Gastroesophageal sphincter (tissue), 4 donors: ENCODE measurements around the gene TMEM218. TPM values are rescaled to one million over a fixed set of nuclear protein-coding genes. Genes with fewer than 3 reads are reported as not detected.
"Not testable (repeated sequence)": the region's sequence is repeated elsewhere in the genome, so short reads cannot be mapped to it uniquely, and the experiment has no call there.

Experiments used
- ATAC-seq: fragments of 150-250 bp; one replicate; pipeline ENCODE4 v1.9.1; 2016; ENCODE audit warnings: mild to moderate bottlenecking, moderate library complexity
- H3K27ac ChIP-seq, 4 donors: fragments of 200-600 bp; sonication (generic) in 3 of 4; 1 replicate in 3 of 4; 2 replicates in 1 of 4; pipeline ENCODE4 v1.5.1; 2016 to 2019
- H3K27me3 ChIP-seq: fragments of 200-600 bp; sonication (generic); one replicate; pipeline ENCODE4 v1.5.1; 2019
- H3K36me3 ChIP-seq, 2 donors: fragments of 200-600 bp; sonication (generic); one replicate each; pipeline ENCODE4 v1.5.1; 2019; ENCODE audit warnings: control low read depth in 1 of 2
- H3K4me1 ChIP-seq, 3 donors: fragments of 200-600 bp; sonication (generic); 1 replicate in 2 of 3; 2 replicates in 1 of 3; pipeline ENCODE4 v1.5.1; 2016 to 2019; ENCODE audit warnings: control low read depth in 2 of 3
- H3K4me3 ChIP-seq, 2 donors: fragments of 200-600 bp; sonication (generic); one replicate each; pipeline ENCODE4 v1.5.1; 2019; ENCODE audit warnings: mild to moderate bottlenecking in 1 of 2, moderate library complexity in 1 of 2
- H3K9me3 ChIP-seq, 3 donors: fragments of 200-600 bp; sonication (generic); one replicate each; pipeline ENCODE4 v1.5.1; 2017 to 2019; ENCODE audit warnings: control low read depth in 2 of 3
- CTCF ChIP-seq, 4 experiments: fragments of 200-600 bp in 2 of 4; fragments of 450-650 bp in 2 of 4; sonication (generic) in 1 of 4; IDR thresholded peaks; one replicate each; pipeline ENCODE4 v1.5.1; 2017 to 2019; ENCODE audit warnings: antibody characterized with exemption in 4 of 4, mild to moderate bottlenecking in 2 of 4, moderate library complexity in 2 of 4
- EP300 ChIP-seq: sonication (generic); formaldehyde crosslinking; IDR thresholded peaks from one replicate; pipeline ENCODE4 v1.6.1; 2017; ENCODE audit warnings: antibody characterized with exemption, mild to moderate bottlenecking
- POLR2A ChIP-seq, 2 donors: fragments of 450-650 bp; IDR thresholded peaks; one replicate each; pipeline ENCODE4 v1.6.1; 2017; ENCODE audit warnings: antibody characterized with exemption in 2 of 2, mild to moderate bottlenecking in 2 of 2, moderate library complexity in 1 of 2
- POLR2AphosphoS5 ChIP-seq: sonication (generic); formaldehyde crosslinking; IDR thresholded peaks from one replicate; pipeline ENCODE4 v1.6.1; 2017; ENCODE audit warnings: antibody characterized with exemption
- WGBS, 2 donors: methylation state at CpG; one replicate each; pipeline ENCODE4 v1.1.5; 2018; ENCODE audit warnings: low coverage in 1 of 2; 5-methylcytosine and 5-hydroxymethylcytosine counted together
- total RNA-seq, 4 donors: library from RNA; depleted of rRNA; stranded (reverse); fragments of >200 nt; gene quantifications; one replicate each; pipeline ENCODE4 v1.1.0, GENCODE V29; 2016

TMEM218 gene
- total RNA-seq, 4 donors from 2014 or later = 14.7 to 20.0 (median 17.3) TPM

DNA sequence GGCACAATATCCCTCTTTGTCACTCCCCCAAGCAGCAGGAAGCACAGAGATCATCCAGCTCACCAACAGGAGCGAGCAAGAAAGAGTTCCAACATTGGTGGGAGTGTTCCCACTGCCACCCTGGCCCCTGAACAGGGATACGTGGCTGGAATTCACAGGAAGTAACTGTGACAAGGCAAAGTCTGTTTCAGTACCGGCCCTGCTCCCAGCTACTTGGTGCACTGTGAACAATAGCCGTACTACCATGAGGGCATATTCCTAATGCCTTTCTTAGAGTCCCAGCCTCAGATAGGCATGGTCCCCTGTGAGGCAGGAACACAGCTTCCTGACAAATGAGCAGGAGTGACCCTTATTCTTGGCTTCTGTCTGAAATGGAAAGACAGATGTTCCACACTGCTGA, 50.1 kb downstream of the TMEM218 start:
- ATAC-seq = no peak
- Histone ChIP-seq H3K27ac (no peak overlapping the region), H3K4me1 (peaks cover 0 to 20% (median 8%) of the 10 kb centered on the region in 3 donors), H3K27me3 (no peaks in the 10 kb centered on the region), H3K36me3 (no peaks in the 10 kb centered on the region), H3K4me3 (no peak overlapping the region), H3K9me3 (no peaks in the 10 kb centered on the region)
- no peak for TF ChIP-seq POLR2AphosphoS5
- no peak for TF ChIP-seq EP300
- WGBS, 2 donors = 81% methylated on average over 3 of the region's 4 CpGs; no CpG with 5 or more reads in 1 of the 2 donors

DNA sequence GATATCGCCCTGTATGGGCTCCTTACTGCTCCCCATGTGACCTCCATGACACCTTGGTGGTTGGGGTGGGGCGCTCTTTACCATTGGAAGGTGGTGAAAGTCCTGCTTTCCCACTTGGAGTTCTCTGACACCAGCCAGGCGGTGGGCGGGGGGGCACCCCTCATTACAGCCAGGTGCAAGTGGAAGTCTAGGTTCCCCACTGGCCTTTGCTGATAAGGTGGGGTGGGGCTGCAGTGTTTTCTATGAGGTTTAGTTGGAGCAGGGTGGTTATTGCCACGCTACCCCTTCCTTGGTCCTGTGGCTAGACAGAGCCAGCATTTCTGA, 53.8 kb downstream of the TMEM218 start:
- Histone ChIP-seq H3K4me1 (peaks cover 0 to 5% (median 0%) of the 10 kb centered on the region in 3 donors), H3K27ac (no peak overlapping the region), H3K9me3 (no peaks in the 10 kb centered on the region), H3K27me3 (no peaks in the 10 kb centered on the region), H3K36me3 (no peaks in the 10 kb centered on the region), H3K4me3 (no peak overlapping the region)
- 100% methylated on average over 1 of the region's 5 CpGs; no CpG with 5 or more reads in 1 of the 2 donors for WGBS, 2 donors
- ATAC-seq = no peak
- TF ChIP-seq EP300 (no peak), POLR2AphosphoS5 (no peak), CTCF (IDR thresholded peaks at IDR 0.05) (no peak), POLR2A (IDR thresholded peaks at IDR 0.05) (no peak)

- H3K27ac ChIP-seq = no peak overlapping the region
- ATAC-seq = no peak
- TF ChIP-seq CTCF (IDR thresholded peaks at IDR 0.05) = no peak
- no peak for TF ChIP-seq POLR2AphosphoS5
- no peak for TF ChIP-seq POLR2A (IDR thresholded peaks at IDR 0.05)
- TF ChIP-seq EP300 = no peak
- 69 to 76% methylated on average over 4 to 5 of the region's 5 CpGs for WGBS, 2 donors
- no peak overlapping the region for H3K4me3 ChIP-seq
- no peaks in the 10 kb centered on the region for H3K4me1 ChIP-seq
- H3K9me3 ChIP-seq = no peaks in the 10 kb centered on the region
- no peaks in the 10 kb centered on the region for H3K27me3 ChIP-seq
- no peaks in the 10 kb centered on the region for H3K36me3 ChIP-seq
Measured at GRCh38 chr11:125056931-125057692, 54.3 kb downstream of the TMEM218 start.

GRCh38 chr11:125056111-125056510, 55.3 kb downstream of the TMEM218 start:
- not testable (repeated sequence) for H3K9me3 ChIP-seq, H3K4me3 ChIP-seq, H3K36me3 ChIP-seq, ATAC-seq, H3K27ac ChIP-seq, H3K4me1 ChIP-seq, H3K27me3 ChIP-seq
- WGBS, 2 donors = 80% methylated on average over 1 of the region's 2 CpGs; no CpG with 5 or more reads in 1 of the 2 donors

GRCh38 chr11:125055107-125055715, 56.2 kb downstream of the TMEM218 start:
- 73 to 78% methylated on average over 2 of the region's 2 CpGs for WGBS, 2 donors
- no peaks in the 10 kb centered on the region for H3K27me3 ChIP-seq
- no peak overlapping the region for H3K4me3 ChIP-seq
- no peaks in the 10 kb centered on the region for H3K9me3 ChIP-seq
- no peaks in the 10 kb centered on the region for H3K36me3 ChIP-seq
- TF ChIP-seq POLR2A (IDR thresholded peaks at IDR 0.05) (no peak), EP300 (no peak), POLR2AphosphoS5 (no peak), CTCF (IDR thresholded peaks at IDR 0.05) (no peak)
- ATAC-seq = no peak
- no peaks in the 10 kb centered on the region for H3K4me1 ChIP-seq
- H3K27ac ChIP-seq = no peak overlapping the region

- no peaks in the 10 kb centered on the region for H3K36me3 ChIP-seq
- H3K27me3 ChIP-seq = no peaks in the 10 kb centered on the region
- no peaks in the 10 kb centered on the region for H3K4me1 ChIP-seq
- no peak for ATAC-seq
- WGBS, 2 donors = 90% methylated on average over 1 of the region's 1 CpG; no CpG with 5 or more reads in 1 of the 2 donors
- TF ChIP-seq POLR2AphosphoS5 = no peak
- no peak for TF ChIP-seq POLR2A (IDR thresholded peaks at IDR 0.05)
- no peak for TF ChIP-seq CTCF (IDR thresholded peaks at IDR 0.05)
- no peak for TF ChIP-seq EP300
- no peak overlapping the region for H3K27ac ChIP-seq
- H3K4me3 ChIP-seq = no peak overlapping the region
- H3K9me3 ChIP-seq = no peaks in the 10 kb centered on the region
Measured at GRCh38 chr11:125053167-125053566, 58.3 kb downstream of the TMEM218 start.
